K562 (cell line): ENCODE results near the gene LBP.

Experiments used
- BCOR ChIP-seq: fragments of 450-650 bp; IDR thresholded peaks from 2 replicates; pipeline ENCODE4 v1.6.1; 2016
- CEBPB ChIP-seq: fragments of 450-650 bp; IDR thresholded peaks from 2 replicates; pipeline ENCODE4 v1.6.1; 2016; ENCODE audit warnings: missing genetic modification characterization, missing compliant biosample characterization
- ESRRA ChIP-seq: fragments of 450-650 bp; IDR thresholded peaks from 2 replicates; pipeline ENCODE4 v1.6.1; 2014; ENCODE audit warnings: low read depth, mild to moderate bottlenecking, moderate library complexity, borderline replicate concordance
- GATAD2B ChIP-seq: fragments of 450-650 bp; IDR thresholded peaks from 2 replicates; pipeline ENCODE4 v1.6.1; 2017; ENCODE audit warnings: mild to moderate bottlenecking, borderline replicate concordance
- HDGF ChIP-seq: fragments of 450-650 bp; IDR thresholded peaks from 2 replicates; pipeline ENCODE4 v1.6.1; 2016
- IRF2 ChIP-seq: sonication (generic); formaldehyde crosslinking; IDR thresholded peaks from 2 replicates; pipeline ENCODE4 v1.8.1; 2022; ENCODE audit warnings: mild to moderate bottlenecking, missing genetic modification reagents
- KDM5B ChIP-seq: fragments of 200-600 bp; sonication (generic); IDR thresholded peaks from 2 replicates; pipeline ENCODE4 v1.6.1; 2012; ENCODE audit warnings: low read depth, mild to moderate bottlenecking, moderate library complexity, low read length, control low read depth, inconsistent platforms; ENCODE audit not compliant: insufficient replicate concordance
- KLF6 ChIP-seq: fragments of 250-450 bp; sonication (Bioruptor Pico); IDR thresholded peaks from 2 replicates; pipeline ENCODE4 v1.4.0; 2020; ENCODE audit warnings: mild to moderate bottlenecking, moderate library complexity, borderline replicate concordance
- PATZ1 ChIP-seq: fragments of 250-450 bp; sonication (Bioruptor Pico); IDR thresholded peaks from 2 replicates; pipeline ENCODE4 v1.5.0; 2020; ENCODE audit warnings: mild to moderate bottlenecking, borderline replicate concordance
- RFX5 ChIP-seq: IDR thresholded peaks from 2 replicates; pipeline ENCODE4 v1.6.1; 2011; ENCODE audit warnings: low read depth, mild to moderate bottlenecking, improper control_type of control experiment, low read length
- ZNF518B ChIP-seq: fragments of 250-450 bp; sonication (Bioruptor Pico); IDR thresholded peaks from 2 replicates; pipeline ENCODE4 v1.5.0; 2021; ENCODE audit warnings: mild to moderate bottlenecking, moderate library complexity
- ZNF780A ChIP-seq: fragments of 250-450 bp; sonication (Bioruptor Pico); IDR thresholded peaks from 2 replicates; pipeline ENCODE4 v1.5.0; 2021; ENCODE audit warnings: mild to moderate bottlenecking

GRCh38 chr20:38423541-38423940 lies 77.3 kb downstream of the LBP start:
- TF ChIP-seq KLF6 (CRISPR knock-in tag) (no peak), ZNF780A (no peak), KDM5B (no peak), HDGF (no peak), PATZ1 (no peak), IRF2 (no peak), GATAD2B (no peak), BCOR (no peak), CEBPB (tag) (no peak), ESRRA (no peak), RFX5 (no peak), ZNF518B (CRISPR knock-in tag) (no peak)
